ENCODE data around the gene DPP3.

DNA sequence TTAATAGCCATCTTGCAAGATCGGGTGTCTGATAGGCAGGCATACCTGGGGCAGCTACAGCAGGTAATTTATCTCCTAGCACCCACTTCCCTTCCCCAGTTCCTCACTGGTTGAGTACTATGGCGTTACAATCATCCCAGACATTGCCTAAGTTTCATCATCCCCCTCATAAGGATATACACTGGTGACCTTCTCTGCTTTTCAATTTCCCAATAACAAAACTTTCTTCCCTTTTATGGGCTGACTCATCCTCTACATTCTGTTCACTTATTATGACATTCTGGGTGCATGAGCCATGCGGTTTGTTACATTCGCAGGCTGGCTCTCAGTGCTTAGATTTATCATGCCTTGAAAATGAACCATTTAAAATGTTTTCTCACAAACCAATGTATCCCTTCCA, 36.6 kb upstream of the DPP3 start:
- TF ChIP-seq, protein P1, sequence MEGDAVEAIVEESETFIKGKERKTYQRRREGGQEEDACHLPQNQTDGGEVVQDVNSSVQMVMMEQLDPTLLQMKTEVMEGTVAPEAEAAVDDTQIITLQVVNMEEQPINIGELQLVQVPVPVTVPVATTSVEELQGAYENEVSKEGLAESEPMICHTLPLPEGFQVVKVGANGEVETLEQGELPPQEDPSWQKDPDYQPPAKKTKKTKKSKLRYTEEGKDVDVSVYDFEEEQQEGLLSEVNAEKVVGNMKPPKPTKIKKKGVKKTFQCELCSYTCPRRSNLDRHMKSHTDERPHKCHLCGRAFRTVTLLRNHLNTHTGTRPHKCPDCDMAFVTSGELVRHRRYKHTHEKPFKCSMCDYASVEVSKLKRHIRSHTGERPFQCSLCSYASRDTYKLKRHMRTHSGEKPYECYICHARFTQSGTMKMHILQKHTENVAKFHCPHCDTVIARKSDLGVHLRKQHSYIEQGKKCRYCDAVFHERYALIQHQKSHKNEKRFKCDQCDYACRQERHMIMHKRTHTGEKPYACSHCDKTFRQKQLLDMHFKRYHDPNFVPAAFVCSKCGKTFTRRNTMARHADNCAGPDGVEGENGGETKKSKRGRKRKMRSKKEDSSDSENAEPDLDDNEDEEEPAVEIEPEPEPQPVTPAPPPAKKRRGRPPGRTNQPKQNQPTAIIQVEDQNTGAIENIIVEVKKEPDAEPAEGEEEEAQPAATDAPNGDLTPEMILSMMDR (IDR thresholded peaks at IDR 0.05), result no peak
- TF ChIP-seq RAD21 (conservative IDR thresholded peaks at IDR 0.05 in 1 of 2, IDR thresholded peaks at IDR 0.05 in 1 of 2) (no peak), POLR2A (IDR thresholded peaks at IDR 0.05; ENCODE audit: low read length) (no peak), EP300 (IDR thresholded peaks at IDR 0.05) (0 out of 5 replicates have a peak, but pooled peaks of 1 of the 2 experiments have one; percentile 22), MYC (IDR thresholded peaks at IDR 0.05; ENCODE audit: borderline replicate concordance, low read length) (no peak), MAFK (IDR thresholded peaks at IDR 0.05; ENCODE audit: partially characterized antibody) (no peak), TP53 (CRISPR knock-in tag; IDR thresholded peaks at IDR 0.05) (no peak), SREBF2 (IDR thresholded peaks at IDR 0.05) (no peak), SMC3 (IDR thresholded peaks at IDR 0.05) (no peak), PHF8 (IDR thresholded peaks at IDR 0.05; ENCODE audit: borderline replicate concordance, low read depth) (no peak), HOXA7 (CRISPR knock-in tag; IDR thresholded peaks at IDR 0.05) (no peak)
- TF ChIP-seq, protein P2, sequence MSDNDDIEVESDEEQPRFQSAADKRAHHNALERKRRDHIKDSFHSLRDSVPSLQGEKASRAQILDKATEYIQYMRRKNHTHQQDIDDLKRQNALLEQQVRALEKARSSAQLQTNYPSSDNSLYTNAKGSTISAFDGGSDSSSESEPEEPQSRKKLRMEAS (IDR thresholded peaks at IDR 0.05), result no peak

All from A549 (cell line).